ENCODE data around the gene COMP. TPM values are rescaled to one million over a fixed set of nuclear protein-coding genes. Genes with fewer than 3 reads are reported as not detected.

COMP gene
- total and polyA plus RNA-seq, 8 donors = 0.23 to 47.7 (median 0.26) TPM; not detected in 3

DNA sequence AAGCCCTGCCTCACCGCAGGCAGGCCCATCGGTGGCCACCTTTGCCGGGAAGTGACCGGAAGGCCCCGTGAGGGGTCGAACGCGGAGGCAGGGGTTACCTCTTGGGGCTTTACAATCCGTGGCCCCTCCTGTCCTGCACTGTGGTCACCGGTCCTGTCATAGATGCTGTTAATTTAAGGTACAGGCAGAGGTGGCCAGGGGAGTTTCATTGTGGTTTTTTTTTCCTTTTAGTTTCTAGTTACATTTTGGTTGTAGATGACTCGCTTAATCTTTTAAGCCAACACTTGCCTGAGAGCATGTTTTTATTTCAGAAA is 13.1 kb downstream of the COMP start:
- ATAC-seq (no peak), DNase-seq (no peak)
- no peak overlapping the region for H3K4me3 ChIP-seq
- intact Hi-C loops (cut with DNase I) = no loop called here
- H3K4me1 ChIP-seq = no peaks in the 10 kb centered on the region
- no peaks in the 10 kb centered on the region for H3K9me3 ChIP-seq
- TF ChIP-seq, protein P1, sequence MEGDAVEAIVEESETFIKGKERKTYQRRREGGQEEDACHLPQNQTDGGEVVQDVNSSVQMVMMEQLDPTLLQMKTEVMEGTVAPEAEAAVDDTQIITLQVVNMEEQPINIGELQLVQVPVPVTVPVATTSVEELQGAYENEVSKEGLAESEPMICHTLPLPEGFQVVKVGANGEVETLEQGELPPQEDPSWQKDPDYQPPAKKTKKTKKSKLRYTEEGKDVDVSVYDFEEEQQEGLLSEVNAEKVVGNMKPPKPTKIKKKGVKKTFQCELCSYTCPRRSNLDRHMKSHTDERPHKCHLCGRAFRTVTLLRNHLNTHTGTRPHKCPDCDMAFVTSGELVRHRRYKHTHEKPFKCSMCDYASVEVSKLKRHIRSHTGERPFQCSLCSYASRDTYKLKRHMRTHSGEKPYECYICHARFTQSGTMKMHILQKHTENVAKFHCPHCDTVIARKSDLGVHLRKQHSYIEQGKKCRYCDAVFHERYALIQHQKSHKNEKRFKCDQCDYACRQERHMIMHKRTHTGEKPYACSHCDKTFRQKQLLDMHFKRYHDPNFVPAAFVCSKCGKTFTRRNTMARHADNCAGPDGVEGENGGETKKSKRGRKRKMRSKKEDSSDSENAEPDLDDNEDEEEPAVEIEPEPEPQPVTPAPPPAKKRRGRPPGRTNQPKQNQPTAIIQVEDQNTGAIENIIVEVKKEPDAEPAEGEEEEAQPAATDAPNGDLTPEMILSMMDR (IDR thresholded peaks at IDR 0.05) = no peak
- H3K36me3 ChIP-seq = peaks cover 0 to 4% of the 10 kb centered on the region in 2 donors
- H3K27ac ChIP-seq = no peak overlapping the region
- peaks cover 0 to 39% of the 10 kb centered on the region in 2 donors for H3K27me3 ChIP-seq

DNA sequence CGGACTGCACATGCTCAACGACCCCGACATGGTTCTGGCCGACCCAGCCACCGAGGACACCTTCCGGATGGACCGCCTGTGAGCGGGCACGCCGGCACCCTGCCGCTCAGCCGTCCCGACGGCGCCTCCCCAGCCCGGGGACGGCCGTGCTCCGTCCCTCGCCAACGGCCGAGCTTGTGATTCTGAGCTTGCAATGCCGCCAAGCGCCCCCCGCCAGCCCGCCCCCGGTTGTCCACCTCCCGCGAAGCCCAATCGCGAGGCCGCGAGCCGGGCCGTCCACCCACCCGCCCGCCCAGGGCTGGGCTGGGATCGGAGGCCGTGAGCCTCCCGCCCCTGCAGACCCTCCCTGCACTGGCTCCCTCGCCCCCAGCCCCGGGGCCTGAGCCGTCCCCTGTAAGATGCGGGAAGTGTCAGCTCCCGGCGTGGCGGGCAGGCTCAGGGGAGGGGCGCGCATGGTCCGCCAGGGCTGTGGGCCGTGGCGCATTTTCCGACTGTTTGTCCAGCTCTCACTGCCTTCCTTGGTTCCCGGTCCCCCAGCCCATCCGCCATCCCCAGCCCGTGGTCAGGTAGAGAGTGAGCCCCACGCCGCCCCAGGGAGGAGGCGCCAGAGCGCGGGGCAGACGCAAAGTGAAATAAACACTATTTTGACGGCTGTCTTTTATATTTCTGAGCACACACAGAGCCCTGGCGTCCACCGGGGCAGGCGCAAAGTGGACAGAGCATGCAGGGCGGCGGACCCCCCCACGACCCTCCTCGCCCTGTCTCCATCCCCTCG is 13.6 kb downstream of the COMP start:
- intact Hi-C loops (cut with DNase I) = no loop called here
- H3K4me1 ChIP-seq = no peaks in the 10 kb centered on the region
- H3K27me3 ChIP-seq = peaks cover 0 to 39% of the 10 kb centered on the region in 2 donors
- no peak overlapping the region for H3K27ac ChIP-seq
- DNase-seq (peak in 1 of 4 donors; percentile 79), ATAC-seq (no peak)
- no peaks in the 10 kb centered on the region for H3K9me3 ChIP-seq
- no peak overlapping the region for H3K4me3 ChIP-seq
- peaks cover 0 to 4% of the 10 kb centered on the region in 2 donors for H3K36me3 ChIP-seq
- TF ChIP-seq, protein P1 (IDR thresholded peaks at IDR 0.05) = no peak

DNA sequence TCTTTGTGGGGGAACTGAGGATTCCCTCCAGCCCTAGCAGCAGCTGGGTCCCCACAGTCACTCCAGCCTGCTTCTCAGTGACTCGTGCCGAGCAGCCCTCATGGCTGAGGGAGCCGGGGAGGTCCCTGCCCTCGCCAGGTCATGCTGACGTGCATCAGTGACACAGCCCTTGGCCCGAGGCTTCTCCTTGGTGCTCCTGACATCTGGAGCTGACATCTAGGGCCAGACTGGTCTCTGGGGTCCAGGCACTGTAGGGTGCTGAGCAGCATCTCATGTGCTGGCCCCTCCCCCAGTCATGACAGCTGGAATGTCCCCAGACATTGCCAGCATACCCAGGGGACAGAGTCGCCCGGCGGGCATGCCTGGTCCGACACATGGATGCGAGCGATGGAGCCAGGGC is 14.4 kb downstream of the COMP start:
- DNase-seq = no peak
- no peak overlapping the region for H3K27ac ChIP-seq
- intact Hi-C loops (cut with DNase I) = no loop called here
- TF ChIP-seq, protein P1 (IDR thresholded peaks at IDR 0.05) = no peak
- H3K27me3 ChIP-seq = peaks cover 0 to 39% of the 10 kb centered on the region in 2 donors
- no peaks in the 10 kb centered on the region for H3K9me3 ChIP-seq
- ATAC-seq = no peak
- no peak overlapping the region for H3K4me3 ChIP-seq
- H3K36me3 ChIP-seq = peaks cover 0 to 4% of the 10 kb centered on the region in 2 donors
- H3K4me1 ChIP-seq = no peaks in the 10 kb centered on the region

DNA sequence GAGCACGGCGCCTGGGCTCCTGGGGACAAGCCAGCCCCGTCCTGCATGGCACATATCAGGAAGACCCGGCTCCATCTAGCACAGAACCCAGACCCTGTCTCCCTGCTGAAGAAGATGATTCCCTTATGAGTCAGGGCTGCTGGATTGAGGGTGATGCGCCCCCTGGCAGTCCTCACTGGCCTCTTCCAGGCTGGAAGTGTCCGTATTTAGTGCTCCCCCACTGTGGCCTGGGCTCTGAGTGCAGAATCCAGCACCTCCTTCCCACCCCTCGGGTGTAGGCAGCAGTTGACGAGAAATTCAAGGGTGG is 14.9 kb downstream of the COMP start:
- no peaks in the 10 kb centered on the region for H3K4me1 ChIP-seq
- TF ChIP-seq, protein P1 (IDR thresholded peaks at IDR 0.05) = no peak
- intact Hi-C loops (cut with DNase I) = no loop called here
- peaks cover 0 to 39% of the 10 kb centered on the region in 2 donors for H3K27me3 ChIP-seq
- DNase-seq (no peak), ATAC-seq (peak; percentile 7)
- peaks cover 0 to 4% of the 10 kb centered on the region in 2 donors for H3K36me3 ChIP-seq
- H3K4me3 ChIP-seq = no peak overlapping the region
- H3K27ac ChIP-seq = no peak overlapping the region
- no peaks in the 10 kb centered on the region for H3K9me3 ChIP-seq

DNA sequence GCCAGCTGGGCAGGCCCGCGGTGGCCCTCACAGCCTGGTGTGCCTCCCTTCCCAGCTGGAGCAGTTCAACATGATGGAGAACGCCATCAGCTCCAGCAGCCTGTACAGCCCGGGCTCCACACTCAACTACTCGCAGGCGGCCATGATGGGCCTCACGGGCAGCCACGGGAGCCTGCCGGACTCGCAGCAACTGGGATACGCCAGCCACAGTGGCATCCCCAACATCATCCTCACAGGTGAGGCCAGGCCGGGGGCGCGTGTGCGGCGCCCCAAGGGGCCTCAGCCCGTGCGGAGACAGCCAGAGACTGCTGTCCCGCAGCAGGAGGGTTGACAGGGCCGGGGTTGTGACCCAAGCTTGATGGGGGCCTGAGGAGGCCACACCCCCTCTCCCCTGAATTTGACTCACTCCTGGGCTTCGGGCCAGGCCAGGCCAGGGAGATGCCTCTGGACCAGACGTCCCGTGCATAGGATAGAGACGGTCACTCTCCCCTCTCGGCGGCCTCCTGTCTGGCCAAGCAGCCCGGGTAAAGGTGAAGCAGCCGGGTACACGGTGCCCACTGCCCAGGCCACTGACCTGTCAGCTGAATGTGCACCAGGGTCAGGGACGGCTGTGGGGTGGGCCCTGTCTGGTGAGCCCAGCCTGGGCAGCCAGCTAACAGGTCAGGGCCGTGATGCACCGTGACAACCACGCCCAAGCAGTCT is 15.4 kb downstream of the COMP start:
- intact Hi-C loops (cut with DNase I) = no loop called here
- Histone ChIP-seq H3K27me3 (peaks cover 0 to 39% of the 10 kb centered on the region in 2 donors), H3K9me3 (no peaks in the 10 kb centered on the region), H3K27ac (no peak overlapping the region), H3K4me1 (no peaks in the 10 kb centered on the region), H3K36me3 (peaks cover 0 to 4% of the 10 kb centered on the region in 2 donors), H3K4me3 (no peak overlapping the region)
- TF ChIP-seq, protein P1 (IDR thresholded peaks at IDR 0.05) = no peak
- no peak for DNase-seq
- peak; percentile 5 for ATAC-seq
